K562 (cell line): ENCODE data around the gene DEFB124. TPM values are rescaled to one million over a fixed set of nuclear protein-coding genes. Genes with fewer than 3 reads are reported as not detected.
A peak's percentile ranks its signal among the peaks of the same experiment; 100 is the strongest.

Experiments used
- AFF4 ChIP-seq: sonication (generic); formaldehyde crosslinking; IDR thresholded peaks from 2 replicates; pipeline ENCODE4 v1.8.0; 2023; ENCODE audit warnings: mild to moderate bottlenecking, missing genetic modification reagents
- ARID4B ChIP-seq: sonication (generic); formaldehyde crosslinking; IDR thresholded peaks from 2 replicates; pipeline ENCODE4 v1.8.0; 2022; ENCODE audit warnings: mild to moderate bottlenecking, missing genetic modification reagents
- CBX2 ChIP-seq: fragments of 200-600 bp; sonication (generic); IDR thresholded peaks from one replicate; pipeline ENCODE4 v1.6.1; 2012; ENCODE audit warnings: mild to moderate bottlenecking, low read length, inconsistent platforms; ENCODE audit not compliant: insufficient read depth, poor library complexity, severe bottlenecking
- GATAD2A ChIP-seq: fragments of 450-650 bp; IDR thresholded peaks from 2 replicates; pipeline ENCODE4 v1.6.1; 2017
- HLTF ChIP-seq: fragments of 450-650 bp; IDR thresholded peaks from 2 replicates; pipeline ENCODE4 v1.6.1; 2016
- NFE2 ChIP-seq: IDR thresholded peaks from 2 replicates; pipeline ENCODE4 v1.6.1; 2014; ENCODE audit warnings: antibody characterized with exemption, low read depth
- NRF1 ChIP-seq, 2 experiments: fragments of 450-650 bp; IDR thresholded peaks in 1 of 2; conservative IDR thresholded peaks in 1 of 2; 2 replicates each; pipeline ENCODE4 v1.6.1; 2014; ENCODE audit warnings: mild to moderate bottlenecking in 2 of 2
- PML ChIP-seq: IDR thresholded peaks from 2 replicates; pipeline ENCODE4 v1.6.1; 2012; ENCODE audit warnings: low read length, inconsistent platforms
- SRF ChIP-seq, 2 experiments: fragments of 250-450, 450-650 bp in 1 of 2; sonication (Bioruptor Pico) in 1 of 2; sonication (generic) in 1 of 2; formaldehyde crosslinking; IDR thresholded peaks; 2 replicates each; pipeline versions ENCODE4 v1.5.0 to v1.5.1; 2020 to 2022; ENCODE audit warnings: mild to moderate bottlenecking in 1 of 2, missing genetic modification reagents in 1 of 2
- TFAM ChIP-seq: fragments of 250-450 bp; sonication (Bioruptor Pico); conservative IDR thresholded peaks from 2 replicates; pipeline ENCODE4 v1.5.0; 2021; ENCODE audit warnings: mild to moderate bottlenecking, moderate library complexity
- ZNF224 ChIP-seq: sonication (generic); formaldehyde crosslinking; IDR thresholded peaks from 2 replicates; pipeline ENCODE4 v1.8.0; 2022; ENCODE audit warnings: mild to moderate bottlenecking, missing genetic modification reagents
- ZNF23 ChIP-seq: fragments of 250-450 bp; sonication (Bioruptor Pico); IDR thresholded peaks from 2 replicates; pipeline ENCODE4 v1.4.0; 2020; ENCODE audit warnings: mild to moderate bottlenecking
- ZNF511 ChIP-seq: sonication (generic); formaldehyde crosslinking; IDR thresholded peaks from 2 replicates; pipeline ENCODE4 v1.8.0; 2022; ENCODE audit warnings: mild to moderate bottlenecking, missing genetic modification reagents
- polyA plus RNA-seq, 8 experiments: library from polyadenylated mRNA; depleted of rRNA in 4 of 8; stranded (reverse) in 5 of 8; unstranded in 3 of 8; fragments of >200 nt; fragmentation: Nextera tagmentation in 2 of 8; fragmentation: Illumina TruSeq in 1 of 8; extraction: Ambion mirVana in 2 of 8; extraction: Trizol in 1 of 8; gene quantifications; 2 replicates each; pipeline versions ENCODE4 v1.2.1 to v1.2.3, GENCODE V29; 2011 to 2014; ENCODE audit warnings: inconsistent platforms in 1 of 8, missing spikeins in 1 of 8
- total RNA-seq, 7 experiments: library from RNA; depleted of rRNA in 6 of 7; stranded (reverse); fragments of >200 nt in 6 of 7; fragmentation: Illumina TruSeq in 2 of 7; extraction: Trizol in 2 of 7; gene quantifications; 2 replicates each; pipeline versions ENCODE4 v1.2.1 to v1.2.3, GENCODE V29; 2011 to 2021; ENCODE audit warnings: low replicate concordance in 1 of 7

Gene DEFB124
- total and polyA plus RNA-seq, 9 of the 15 experiments (the other 6 are each of a cell fraction or from before 2014, with no cell fraction given), result not detected

- peak; percentile 93 for TF ChIP-seq ARID4B (CRISPR knock-in tag)
- TF ChIP-seq TFAM, result no peak
- peak; percentile 62; the same call in 1 of the 2 replicates for TF ChIP-seq PML
- TF ChIP-seq CBX2, result no peak
- peak; percentile 94 to 95 for TF ChIP-seq NRF1 (conservative IDR thresholded peaks at IDR 0.05 in 1 of 2, IDR thresholded peaks at IDR 0.05 in 1 of 2)
- TF ChIP-seq ZNF23 (CRISPR knock-in tag), result no peak
- no peak for TF ChIP-seq HLTF
- no peak for TF ChIP-seq ZNF224 (CRISPR knock-in tag)
- 0 out of 4 replicates have a peak, but pooled peaks of 1 of the 2 experiments have one; percentile 34 for TF ChIP-seq SRF (CRISPR knock-in tag; IDR thresholded peaks at IDR 0.05)
- TF ChIP-seq ZNF511 (CRISPR knock-in tag), result peak; percentile 72; the same call in 1 of the 2 replicates
- peak; percentile 66; the same call in 1 of the 2 replicates for TF ChIP-seq GATAD2A
- TF ChIP-seq NFE2, result no peak
- TF ChIP-seq AFF4, result peak; percentile 35; the same call in 1 of the 2 replicates
Observed at GRCh38 chr20:31514154-31515071, 39.5 kb upstream of the DEFB124 start, which contains the start of gene HM13 (continued).
